SH-SY5Y (cell line): ENCODE data around the gene IBA57.

Experiments
- GATA2 ChIP-seq: IDR thresholded peaks from 2 replicates; pipeline ENCODE4 v1.6.1; 2011; ENCODE audit warnings: mild to moderate bottlenecking, low read depth, low read length
- GATA3 ChIP-seq: IDR thresholded peaks from 2 replicates; pipeline ENCODE4 v1.6.1; 2011; ENCODE audit warnings: low read depth, mild to moderate bottlenecking, low read length, moderate library complexity

- TF ChIP-seq GATA2 (no peak), GATA3 (no peak)
Measured at GRCh38 chr1:228190778-228191177, 25.2 kb downstream of the IBA57 start.
